Measurements from ENCODE around the gene DNASE1L1. TPM values are rescaled to one million over a fixed set of nuclear protein-coding genes. Genes with fewer than 3 reads are reported as not detected.

The DNASE1L1 gene
- total RNA-seq, 4 donors from 2014 or later, result 40.7 to 92.9 (median 61.6) TPM

DNA sequence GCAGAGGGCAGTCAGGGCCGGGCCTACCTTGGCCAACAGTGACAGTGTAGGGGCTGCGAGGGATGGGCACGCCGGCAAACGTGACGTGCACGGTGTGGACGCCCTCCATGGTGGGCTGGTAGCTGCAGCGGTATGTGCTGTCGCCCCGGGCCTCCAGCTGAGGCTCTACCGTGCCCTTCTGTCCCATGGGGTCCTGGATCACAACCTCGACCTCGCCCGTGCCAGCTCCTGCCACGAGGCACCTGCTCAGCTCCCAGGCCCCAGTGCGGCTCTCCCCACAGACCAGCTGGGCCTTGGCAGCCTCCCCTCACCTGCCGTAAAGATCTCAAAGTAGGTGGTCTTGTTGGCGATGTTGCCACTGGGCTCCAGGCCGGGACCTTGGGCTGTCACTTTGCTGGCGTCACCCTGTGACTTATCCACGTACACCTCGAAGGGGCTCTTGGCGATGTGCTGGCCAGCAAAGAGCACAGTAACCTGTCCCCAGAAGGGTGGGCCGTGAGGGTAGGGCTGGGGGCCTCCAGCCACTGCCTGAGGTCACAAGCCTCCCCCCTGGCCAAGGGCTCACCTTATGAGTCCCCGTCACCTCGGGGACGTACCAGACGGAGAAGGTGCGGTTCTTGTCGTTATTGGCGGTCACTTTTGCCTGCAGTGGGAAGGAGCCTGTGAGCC, 42.9 kb downstream of the DNASE1L1 start:
- no CpG with 5 or more reads among the region's 32 CpGs for WGBS, 2 donors
- no peaks in the 10 kb centered on the region for H3K9me3 ChIP-seq
- H3K4me3 ChIP-seq (replicated peaks in 1 of 3), result no peak overlapping the region
- no peak for TF ChIP-seq POLR2A (IDR thresholded peaks at IDR 0.05)
- TF ChIP-seq, protein P1, sequence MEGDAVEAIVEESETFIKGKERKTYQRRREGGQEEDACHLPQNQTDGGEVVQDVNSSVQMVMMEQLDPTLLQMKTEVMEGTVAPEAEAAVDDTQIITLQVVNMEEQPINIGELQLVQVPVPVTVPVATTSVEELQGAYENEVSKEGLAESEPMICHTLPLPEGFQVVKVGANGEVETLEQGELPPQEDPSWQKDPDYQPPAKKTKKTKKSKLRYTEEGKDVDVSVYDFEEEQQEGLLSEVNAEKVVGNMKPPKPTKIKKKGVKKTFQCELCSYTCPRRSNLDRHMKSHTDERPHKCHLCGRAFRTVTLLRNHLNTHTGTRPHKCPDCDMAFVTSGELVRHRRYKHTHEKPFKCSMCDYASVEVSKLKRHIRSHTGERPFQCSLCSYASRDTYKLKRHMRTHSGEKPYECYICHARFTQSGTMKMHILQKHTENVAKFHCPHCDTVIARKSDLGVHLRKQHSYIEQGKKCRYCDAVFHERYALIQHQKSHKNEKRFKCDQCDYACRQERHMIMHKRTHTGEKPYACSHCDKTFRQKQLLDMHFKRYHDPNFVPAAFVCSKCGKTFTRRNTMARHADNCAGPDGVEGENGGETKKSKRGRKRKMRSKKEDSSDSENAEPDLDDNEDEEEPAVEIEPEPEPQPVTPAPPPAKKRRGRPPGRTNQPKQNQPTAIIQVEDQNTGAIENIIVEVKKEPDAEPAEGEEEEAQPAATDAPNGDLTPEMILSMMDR (IDR thresholded peaks at IDR 0.05), result no peak
- H3K4me1 ChIP-seq, result peaks cover 4 to 11% of the 10 kb centered on the region in 2 donors
- no peak overlapping the region for H3K27ac ChIP-seq
- no peaks in the 10 kb centered on the region for H3K27me3 ChIP-seq
- H3K36me3 ChIP-seq, result peaks cover 33 to 54% of the 10 kb centered on the region in 2 donors
- intact Hi-C loops (cut with DNase I), result no loop called here
- no peak for DNase-seq

GRCh38 chrX:154365052-154365600, 43.9 kb downstream of the DNASE1L1 start:
- no peak for TF ChIP-seq POLR2A (IDR thresholded peaks at IDR 0.05)
- TF ChIP-seq, protein P1 (IDR thresholded peaks at IDR 0.05), result no peak

GRCh38 chrX:154363706-154364439, 45.2 kb downstream of the DNASE1L1 start:
- intact Hi-C loops (cut with DNase I), result no loop called here
- no peaks in the 10 kb centered on the region for H3K9me3 ChIP-seq
- DNase-seq, result no peak
- H3K4me3 ChIP-seq (replicated peaks in 1 of 3), result no peak overlapping the region
- 88 to 92% methylated on average over 9 to 14 of the region's 20 CpGs for WGBS, 2 donors
- H3K4me1 ChIP-seq, result peaks cover 4 to 11% of the 10 kb centered on the region in 2 donors
- no peaks in the 10 kb centered on the region for H3K27me3 ChIP-seq
- H3K27ac ChIP-seq, result no peak overlapping the region
- peaks cover 47 to 67% of the 10 kb centered on the region in 2 donors for H3K36me3 ChIP-seq
- TF ChIP-seq, protein P1 (IDR thresholded peaks at IDR 0.05), result no peak
- no peak for TF ChIP-seq POLR2A (IDR thresholded peaks at IDR 0.05)

More at GRCh38 chrX:154365052-154365600, 43.9 kb downstream of the DNASE1L1 start:
- H3K4me3 ChIP-seq (replicated peaks in 1 of 3), result no peak overlapping the region
- no peaks in the 10 kb centered on the region for H3K27me3 ChIP-seq
- intact Hi-C loops (cut with DNase I), result no loop called here
- no peak overlapping the region for H3K27ac ChIP-seq
- peaks cover 4 to 11% of the 10 kb centered on the region in 2 donors for H3K4me1 ChIP-seq
- DNase-seq, result no peak
- peaks cover 37 to 54% of the 10 kb centered on the region in 2 donors for H3K36me3 ChIP-seq
- 100% methylated on average over 6 of the region's 20 CpGs; no CpG with 5 or more reads in 1 of the 2 donors for WGBS, 2 donors
- no peaks in the 10 kb centered on the region for H3K9me3 ChIP-seq

DNA sequence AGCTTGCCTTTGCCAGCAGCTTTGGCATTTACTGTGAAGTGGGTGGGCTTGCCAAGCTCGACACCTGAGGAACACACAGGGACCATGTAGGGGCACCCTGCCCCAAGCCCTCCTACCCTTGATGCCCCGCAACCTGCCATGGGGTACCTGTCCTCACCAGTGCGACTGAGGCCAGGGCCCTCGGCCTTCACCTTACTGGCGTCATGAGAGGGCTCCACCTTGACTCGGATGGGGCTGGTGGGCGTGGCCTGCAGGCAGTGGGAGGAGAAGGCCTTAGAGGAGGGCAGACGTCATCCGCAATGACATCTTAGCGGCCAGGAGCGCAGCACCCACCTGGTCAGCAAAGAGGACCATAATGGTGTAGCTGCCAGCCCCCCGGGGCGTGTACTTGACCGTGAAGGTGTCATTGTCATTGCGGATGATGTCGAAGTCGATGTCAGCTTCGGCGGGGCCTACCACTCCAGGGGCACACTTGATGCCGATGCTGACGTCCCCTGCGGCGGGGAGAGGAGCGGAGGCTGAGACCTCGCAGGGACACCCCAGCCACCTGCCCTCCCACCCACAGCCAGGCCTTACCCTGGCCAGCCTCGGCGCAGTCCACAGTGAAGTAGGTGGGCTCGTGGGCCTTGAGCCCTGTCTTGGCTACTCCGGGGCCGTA, 46.8 kb downstream of the DNASE1L1 start:
- WGBS, 2 donors, result 96 to 100% methylated on average over 2 to 13 of the region's 30 CpGs
- DNase-seq, result no peak
- intact Hi-C loops (cut with DNase I), result no loop called here
- Histone ChIP-seq H3K4me1 (no peaks in the 10 kb centered on the region), H3K27me3 (no peaks in the 10 kb centered on the region), H3K9me3 (no peaks in the 10 kb centered on the region), H3K4me3 (replicated peaks in 1 of 3) (no peak overlapping the region), H3K36me3 (peaks cover 62 to 78% of the 10 kb centered on the region in 2 donors), H3K27ac (no peak overlapping the region)
- TF ChIP-seq, protein P1 (IDR thresholded peaks at IDR 0.05), result no peak
- TF ChIP-seq POLR2A (IDR thresholded peaks at IDR 0.05), result no peak

All from thyroid gland (tissue), 4 donors.